Activated naive CD8-positive, alpha-beta T cell treated with anti-CD3 and anti-CD28 coated beads, Interleukin-2, amount 50 U/mL, for 16 hours (primary cell): ENCODE results near the gene ME3.
"Not testable (repeated sequence)": the region's sequence is repeated elsewhere in the genome, so short reads cannot be mapped to it uniquely, and the experiment has no call there.

Source experiments
- DNase-seq: peaks from one replicate; pipeline ENCODE4 v3.0.0-alpha.2; 2020; ENCODE audit warnings: low read depth, low spot score

Gene ME3

DNA sequence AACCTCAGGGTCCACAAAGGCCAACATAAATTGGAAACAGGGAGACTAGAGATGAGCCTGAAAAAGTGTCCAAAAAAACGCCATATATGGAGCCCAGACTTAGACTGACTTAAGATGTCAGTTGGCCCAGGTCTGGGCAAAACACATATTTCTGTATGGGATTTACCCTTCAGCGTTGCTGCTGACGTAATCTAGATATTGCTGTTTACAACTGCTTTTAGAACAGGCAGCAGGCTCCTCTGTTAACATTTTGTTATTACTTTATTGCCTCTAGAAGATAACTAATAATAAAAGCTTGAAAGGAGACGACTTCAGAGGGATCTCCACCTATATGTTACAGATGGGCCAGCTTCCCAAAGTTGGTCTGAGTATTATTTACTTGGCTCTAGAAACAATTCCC, 8.7 kb downstream of the ME3 start:
- DNase-seq: no peak

DNA sequence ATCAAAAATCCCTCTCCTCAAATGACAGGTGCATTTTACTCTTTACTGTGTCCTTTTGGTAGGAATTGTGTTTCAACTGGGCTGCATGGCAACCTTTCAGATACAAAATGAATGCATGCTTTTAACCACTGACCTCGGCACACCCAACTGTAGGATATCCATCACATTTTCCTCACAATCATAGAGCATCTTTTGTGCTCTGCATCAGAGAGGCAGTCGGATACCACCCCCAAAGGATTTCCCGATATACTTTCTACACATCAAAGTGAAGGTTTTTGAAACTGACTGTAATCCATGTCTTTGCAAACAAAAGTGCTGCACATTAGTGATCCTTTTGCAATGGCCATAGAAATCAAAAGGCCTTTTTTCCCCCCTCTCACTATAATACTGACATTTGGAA, 9.1 kb downstream of the ME3 start:
- no peak for DNase-seq

DNA sequence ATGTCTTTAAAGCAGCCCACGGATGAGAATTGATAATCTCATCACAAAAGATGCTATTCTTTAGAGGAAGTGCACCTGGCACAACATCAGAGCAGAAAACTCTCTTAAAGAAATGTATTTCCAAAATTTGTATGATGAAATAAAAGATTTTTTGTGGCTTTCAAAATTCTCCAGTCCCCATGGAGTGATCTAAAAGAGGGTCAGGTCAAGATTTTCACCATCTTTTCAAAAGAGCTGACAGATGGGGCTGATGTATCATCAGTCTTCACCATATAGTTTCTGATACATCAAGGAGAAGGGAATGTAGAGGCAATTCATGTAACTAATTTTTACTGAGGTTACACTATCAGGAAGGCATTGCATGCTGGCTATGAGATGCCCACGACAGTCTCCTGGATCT, 11.7 kb downstream of the ME3 start:
- DNase-seq: no peak

DNA sequence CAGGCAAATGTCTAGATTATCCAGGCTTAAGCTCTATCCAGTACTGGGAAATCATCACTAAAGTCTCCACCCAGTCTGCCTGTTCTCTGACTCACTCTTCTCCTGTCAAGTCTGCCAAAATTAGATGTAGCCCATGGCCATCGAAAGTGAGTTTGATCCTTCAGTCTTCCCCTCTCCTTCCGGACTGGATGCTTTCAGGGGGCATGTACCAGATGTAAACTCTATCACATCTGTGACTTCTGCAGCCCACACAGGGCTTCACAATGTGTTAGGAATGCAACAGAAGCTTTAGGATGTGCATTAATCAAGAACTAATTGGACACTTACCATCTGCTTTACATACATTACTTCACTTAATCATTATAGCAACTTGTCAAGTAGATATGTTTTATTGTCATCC, 12.3 kb downstream of the ME3 start:
- DNase-seq: no peak

DNA sequence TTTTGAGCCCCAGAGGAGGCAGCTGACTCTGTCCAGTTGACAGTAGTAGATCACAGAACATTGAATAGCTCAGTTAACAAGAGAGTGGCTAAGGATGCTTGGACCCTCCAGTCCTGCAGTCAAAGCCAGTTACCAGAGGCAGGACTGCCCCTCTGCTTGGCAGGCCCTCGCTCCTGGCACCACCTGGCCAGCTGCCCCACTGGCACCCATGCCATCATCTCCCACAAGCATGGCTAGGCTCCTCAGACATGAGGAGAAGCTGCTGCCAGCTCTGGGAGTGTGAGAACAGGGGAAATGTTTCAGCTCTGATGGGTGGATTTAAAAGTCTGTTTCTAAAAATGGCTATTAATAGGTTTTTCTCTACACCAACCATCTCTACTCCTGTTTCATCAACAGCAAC, 13.9 kb downstream of the ME3 start:
- DNase-seq: no peak

DNA sequence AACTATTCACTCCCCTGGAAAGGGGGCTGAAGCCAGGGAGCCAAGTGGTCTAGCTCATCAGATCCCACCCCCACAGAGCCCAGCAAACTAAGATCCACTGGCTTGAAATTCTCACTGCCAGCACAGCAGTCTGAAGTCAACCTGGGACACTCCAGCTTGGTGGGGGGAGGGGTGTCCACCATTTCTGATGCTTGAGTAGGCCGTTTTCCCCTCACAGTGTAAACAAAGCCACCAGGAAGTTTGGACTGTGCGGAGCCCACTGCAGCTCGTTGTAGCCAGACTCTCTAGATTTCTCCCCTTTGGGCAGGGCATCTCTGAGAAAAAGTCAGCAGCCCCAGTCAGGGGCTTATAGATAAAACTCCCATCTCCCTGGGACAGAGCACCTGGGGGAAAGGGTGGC, 27.2 kb downstream of the ME3 start:
- DNase-seq: not testable (repeated sequence)

DNA sequence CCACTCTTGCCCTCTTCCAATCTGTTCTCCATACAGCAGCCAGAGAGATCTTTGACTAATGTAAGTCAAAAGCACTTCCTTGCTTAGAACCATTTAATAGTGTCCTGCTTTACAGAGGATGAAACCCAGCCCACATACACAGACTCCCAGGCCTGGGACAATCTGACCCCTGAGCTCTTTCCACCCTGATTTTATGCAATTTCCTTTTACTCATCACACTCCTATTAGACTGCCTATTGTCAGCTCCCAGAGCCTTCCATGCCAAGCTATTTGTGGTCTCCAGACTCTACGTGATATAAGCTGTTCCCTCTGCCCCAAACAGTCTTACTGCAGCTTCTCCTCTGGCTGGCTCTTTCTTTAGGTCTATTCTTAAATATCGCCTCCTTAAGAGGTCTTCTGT, 28.1 kb downstream of the ME3 start:
- no peak for DNase-seq

DNA sequence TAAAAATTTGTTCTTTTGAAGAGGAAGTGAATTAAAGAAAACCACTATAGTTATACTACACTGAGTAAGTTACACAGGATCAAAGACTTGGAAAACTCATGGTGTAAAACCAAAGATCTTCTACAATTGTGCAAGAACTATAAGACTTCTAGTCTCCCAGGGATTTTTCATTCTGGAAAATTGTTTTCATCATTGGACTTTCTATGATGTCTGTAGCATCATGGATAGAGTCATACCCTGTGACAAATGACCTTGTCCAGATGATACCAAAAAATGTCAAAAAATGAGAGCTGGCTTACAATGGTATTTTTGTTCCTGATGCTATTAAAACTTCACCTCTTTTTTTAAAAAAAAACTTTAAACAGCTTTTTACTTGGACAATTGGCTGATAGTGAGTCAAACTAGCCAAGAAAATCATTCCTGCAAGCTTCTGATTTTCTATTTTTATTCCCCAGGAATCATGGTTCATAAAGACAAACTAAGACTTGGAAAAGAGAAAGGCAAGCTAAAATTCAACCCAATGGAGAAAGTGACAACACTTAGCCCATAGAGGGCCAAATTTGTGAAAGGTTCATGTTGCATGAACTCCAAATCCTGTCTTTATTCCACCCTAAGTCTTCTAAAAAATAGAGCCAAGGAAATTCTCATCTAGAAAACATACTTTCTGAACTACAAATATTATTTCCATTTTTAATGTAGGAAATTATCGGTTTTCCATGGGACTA, 30.7 kb downstream of the ME3 start:
- no peak for DNase-seq

DNA sequence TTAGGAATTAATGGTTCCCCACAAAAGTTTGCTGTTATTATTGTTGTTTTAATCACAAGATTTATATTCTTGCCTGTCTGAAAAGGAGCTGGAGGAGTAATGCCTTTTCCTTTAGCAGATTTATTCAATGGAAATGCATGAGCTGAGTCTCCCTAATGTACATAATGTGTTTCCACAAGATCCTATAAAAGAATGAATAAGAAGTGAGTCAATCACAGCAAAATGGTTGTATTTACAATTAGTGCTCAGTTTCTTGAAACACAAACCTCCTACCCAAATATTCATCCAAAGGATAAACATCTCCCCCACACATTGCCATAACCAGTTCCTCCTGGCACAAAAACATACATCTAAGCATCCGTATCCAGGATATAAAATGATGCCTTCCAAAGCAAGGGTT, 33.3 kb downstream of the ME3 start:
- no peak for DNase-seq

DNA sequence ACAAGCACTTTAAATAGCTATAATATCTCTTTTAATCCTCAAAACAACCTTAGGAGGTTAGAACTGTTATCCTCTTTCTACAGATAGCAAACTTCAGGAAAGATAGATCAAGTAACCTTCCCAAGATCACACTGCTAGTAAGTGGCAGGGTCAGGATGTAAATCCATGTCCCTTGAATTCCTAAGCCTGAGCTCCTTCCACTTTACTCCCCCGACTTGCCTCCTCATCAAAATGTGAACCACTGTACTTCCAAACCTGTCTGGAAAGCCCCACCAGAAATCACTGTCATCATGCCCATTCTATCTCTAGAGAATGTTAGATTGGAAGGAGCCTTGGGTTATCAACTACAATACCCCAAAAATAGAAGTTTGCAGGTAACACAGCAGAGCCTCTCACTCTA, 33.7 kb downstream of the ME3 start:
- no peak for DNase-seq

DNA sequence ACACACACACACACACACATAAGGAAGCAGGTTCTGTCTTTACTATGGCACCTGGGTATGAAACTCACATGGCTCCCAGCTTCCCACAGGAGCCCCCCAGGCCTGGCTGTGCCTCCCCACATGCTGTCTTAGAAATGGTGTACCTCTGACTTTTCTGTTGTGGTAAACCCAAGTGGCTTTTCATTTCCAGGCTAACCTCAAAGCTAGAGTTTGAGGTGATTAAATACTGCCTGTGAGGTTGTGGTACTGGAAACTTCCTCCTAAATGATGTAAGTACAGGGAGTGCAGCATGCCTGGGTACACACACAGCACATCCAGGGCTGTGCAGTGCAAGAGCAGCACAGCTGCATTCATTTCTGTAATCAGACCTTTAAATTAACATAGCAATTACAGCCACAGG, 34.4 kb downstream of the ME3 start:
- DNase-seq: no peak

DNA sequence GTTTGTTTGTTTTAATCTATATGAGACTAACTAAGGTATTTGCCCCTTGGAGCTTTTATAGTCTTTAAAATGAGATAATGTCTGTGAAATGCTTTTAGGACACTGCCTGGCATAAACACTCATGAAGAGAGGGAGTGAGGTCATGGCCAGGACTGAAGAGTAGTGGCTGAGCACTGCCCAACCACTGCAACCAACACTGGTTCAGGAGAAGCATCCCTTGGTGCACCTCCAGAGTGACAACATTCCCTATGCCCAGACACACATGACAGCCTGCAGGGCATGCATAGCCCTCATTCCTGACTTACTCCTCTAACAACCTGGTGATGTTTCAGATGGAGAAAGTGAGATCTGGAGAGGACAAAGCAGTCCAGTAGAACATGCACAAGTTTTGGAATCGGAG, 36.1 kb downstream of the ME3 start:
- DNase-seq: no peak

DNA sequence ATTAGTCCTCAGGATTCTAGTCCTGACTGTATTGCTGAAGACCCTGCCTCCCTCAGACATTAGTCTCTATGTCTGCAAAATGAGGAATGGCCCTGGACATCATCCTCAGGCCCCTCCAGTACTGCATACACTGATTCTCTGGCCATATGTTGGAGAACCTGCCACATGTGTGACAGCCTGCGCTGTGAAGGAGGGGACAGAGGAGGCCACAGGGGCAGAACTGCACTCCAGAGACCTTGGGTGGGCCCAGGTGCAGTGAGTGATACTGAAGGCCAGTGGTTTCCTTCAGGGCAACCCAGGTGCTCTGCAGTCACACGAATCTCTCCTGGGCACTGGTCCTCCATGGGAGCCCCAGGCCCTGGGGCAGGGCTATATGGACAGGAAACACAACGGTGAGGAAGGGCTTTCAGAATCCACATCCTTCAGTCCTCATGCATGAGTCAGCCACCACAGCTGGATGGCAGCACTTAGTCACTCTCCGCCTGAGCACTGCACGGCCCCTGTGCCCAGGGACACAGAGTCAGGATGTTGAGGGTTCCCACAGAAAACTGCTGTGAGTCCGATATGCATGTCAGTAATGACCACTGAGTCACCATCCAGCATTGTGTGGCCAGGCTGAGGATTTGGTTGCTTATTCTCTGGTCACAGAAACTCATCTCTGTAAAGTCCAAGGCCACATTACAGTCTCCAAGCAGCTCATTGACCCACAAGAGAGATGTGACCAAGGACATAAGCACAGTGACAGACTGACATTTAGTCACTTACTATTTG, 39.7 kb downstream of the ME3 start:
- no peak for DNase-seq

DNA sequence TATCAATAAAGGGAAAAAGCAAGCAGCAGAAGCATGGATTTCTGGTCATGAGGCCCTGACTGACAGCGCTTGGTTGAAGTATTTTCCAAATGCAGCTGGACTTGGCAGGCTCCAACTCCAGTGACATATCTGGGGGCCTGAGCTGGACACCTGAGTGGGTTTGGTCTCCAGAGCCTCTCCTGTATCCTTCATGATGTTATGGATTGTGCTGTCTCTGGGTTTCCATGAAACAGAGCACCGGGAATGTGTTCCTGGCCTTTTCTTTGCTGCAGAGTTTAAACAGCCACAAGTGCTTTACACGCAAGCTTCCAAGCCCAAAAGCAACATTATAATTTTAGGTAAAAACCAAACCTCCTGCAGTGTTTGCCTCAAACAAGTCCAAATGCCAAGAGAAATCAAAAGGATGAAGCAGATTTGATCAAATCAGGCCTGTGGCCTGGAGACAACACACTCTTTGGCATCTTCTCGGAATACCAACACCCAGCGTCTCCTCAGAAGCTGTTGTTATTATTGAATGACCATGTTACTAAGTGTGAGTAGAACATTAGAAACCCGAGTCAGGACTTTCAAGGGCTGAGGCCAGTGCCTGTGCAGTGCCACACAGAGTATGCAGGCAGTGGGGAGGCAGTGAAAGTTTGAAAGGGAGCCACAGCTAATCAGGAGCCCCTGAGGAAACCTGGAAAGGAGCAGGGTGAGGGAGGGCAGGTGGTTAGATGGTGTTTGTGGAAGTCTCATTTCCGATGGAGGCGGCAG, 42.0 kb downstream of the ME3 start:
- DNase-seq: no peak

DNA sequence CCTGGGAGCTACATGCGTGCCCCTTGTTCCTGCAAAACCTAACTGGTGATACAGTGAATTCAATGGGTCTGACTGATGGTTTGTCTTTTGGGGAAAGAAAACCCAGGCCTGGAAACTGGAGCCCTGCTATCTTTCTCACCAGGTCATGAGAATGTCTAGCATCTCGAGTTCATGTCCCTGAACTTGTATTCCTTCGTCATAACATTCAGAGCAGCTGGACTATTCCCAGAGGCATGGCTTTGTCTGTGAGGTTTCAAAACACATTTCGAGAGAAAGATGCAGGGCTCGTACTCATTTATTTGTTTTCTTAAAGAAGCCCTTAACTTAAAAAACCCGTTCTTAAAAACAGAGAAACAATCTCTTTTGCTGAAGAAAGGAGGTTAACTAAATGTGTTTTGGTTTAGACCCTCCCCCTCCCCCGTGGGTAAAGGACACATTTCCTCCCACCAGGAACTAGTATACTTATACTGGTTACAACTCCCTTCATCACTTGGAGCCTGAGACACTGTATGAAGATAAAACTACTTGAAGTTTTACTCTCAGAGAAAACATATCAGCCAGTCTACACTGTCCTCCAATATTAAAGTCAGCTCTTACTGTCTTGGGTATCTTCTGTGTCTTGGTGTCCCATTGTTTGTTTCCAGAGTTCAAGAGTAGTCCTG, 43.2 kb downstream of the ME3 start:
- DNase-seq: no peak

DNA sequence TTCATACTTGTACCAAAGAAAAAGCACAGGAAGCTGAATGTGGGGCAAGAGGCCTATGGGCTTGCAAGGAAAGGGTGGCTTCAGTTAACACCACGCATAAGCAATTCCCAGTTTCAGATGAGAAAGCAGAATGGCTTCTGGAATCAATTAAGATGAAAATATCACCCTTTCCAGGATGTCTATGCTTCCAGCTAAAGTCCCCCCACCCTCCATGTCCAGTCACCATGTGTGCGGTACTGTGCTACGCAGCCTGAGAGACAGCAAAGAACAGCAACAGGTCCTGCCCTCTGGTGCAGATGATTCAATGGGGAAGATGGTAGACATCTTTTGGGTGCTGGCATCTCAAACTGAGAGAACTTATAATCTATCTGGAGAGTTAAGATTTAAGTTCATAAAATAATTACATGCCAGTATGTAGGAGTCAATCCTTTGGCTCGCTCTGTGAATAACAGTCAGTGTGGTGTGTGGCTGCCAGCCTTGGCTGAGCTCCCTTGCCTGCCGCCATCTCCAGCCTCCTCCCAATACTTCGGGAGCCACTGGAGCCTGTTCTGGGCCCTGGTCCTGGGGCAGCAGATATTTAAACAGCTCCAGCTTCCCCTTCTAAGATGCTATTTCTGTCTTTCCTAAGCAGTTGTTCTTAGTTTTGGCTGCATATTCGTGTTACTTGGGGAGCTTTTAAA, 44.5 kb downstream of the ME3 start:
- no peak for DNase-seq

DNA sequence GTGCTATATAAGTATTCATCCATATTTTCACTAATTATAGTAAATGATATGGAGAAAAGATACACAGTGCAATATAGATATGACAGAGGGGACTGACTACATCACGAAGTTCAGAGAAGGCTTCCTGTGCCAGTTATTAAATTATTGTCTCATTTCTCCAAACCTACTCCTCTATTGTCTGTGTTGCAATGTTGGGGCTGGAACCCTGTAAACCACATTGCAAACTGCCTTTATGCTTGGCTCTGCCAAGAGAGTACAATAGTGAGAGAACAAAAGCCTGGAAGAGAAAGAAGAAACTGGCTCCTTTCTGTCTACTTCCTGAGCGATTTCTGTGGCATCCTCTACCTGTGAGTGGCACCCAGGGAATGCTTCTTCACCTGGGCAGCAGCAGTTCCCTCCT, 46.4 kb downstream of the ME3 start:
- no peak for DNase-seq

DNA sequence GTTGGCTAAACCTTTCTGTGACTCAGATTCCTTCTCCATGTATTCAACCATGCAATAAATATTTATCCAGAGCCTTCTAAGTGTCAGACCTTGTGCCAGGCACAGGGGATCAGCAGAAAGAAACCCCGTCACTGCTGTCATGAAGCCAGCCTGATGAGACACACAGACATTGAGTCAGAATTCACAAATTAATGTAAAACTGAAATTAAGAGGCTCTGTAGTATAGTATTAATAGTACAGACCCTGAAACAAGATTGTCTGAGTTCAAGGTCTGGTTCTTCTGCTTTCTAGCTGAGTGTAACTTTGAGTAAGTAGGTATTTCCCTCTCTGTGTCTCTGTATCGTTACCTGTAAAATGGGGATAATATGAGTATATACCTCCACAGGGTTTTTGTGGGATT, 46.9 kb downstream of the ME3 start:
- DNase-seq: no peak

DNA sequence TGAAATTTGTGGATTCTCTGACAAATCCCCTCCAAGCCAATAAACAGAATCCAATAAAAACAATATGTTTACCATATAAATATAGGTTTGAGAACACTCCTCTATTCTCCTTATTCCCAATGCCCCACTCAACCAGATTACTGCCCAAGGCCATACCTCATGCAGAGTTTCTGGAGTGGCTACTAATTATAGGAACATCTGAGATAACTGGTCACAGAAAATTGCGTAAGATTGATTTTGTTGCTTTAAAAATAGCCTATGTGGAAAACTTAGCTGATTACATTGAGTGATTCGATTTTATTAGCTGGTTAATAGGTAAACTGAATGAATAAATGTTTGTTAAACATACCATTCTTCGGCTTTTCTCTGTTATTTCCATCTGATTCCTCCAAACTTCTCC, 48.0 kb downstream of the ME3 start:
- DNase-seq: no peak

DNA sequence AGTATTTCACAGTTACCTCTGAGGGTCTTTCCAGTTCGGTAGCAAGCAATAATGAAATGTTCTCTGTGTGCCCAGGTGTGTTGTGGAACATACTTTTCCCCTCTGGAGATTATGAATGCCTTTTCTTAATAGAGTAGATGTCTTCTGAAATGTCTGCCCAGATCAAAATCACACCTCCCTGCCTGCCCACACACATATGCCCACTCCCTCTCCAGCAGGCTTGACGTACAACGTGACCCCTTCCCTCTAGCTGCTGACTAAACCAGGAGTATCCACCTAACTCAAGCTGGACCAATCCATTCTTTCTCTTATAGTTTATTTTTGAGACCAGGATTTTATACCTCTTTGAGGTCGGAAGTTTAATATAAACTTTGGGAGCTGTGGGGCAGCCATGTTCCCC, 48.7 kb downstream of the ME3 start:
- no peak for DNase-seq

DNA sequence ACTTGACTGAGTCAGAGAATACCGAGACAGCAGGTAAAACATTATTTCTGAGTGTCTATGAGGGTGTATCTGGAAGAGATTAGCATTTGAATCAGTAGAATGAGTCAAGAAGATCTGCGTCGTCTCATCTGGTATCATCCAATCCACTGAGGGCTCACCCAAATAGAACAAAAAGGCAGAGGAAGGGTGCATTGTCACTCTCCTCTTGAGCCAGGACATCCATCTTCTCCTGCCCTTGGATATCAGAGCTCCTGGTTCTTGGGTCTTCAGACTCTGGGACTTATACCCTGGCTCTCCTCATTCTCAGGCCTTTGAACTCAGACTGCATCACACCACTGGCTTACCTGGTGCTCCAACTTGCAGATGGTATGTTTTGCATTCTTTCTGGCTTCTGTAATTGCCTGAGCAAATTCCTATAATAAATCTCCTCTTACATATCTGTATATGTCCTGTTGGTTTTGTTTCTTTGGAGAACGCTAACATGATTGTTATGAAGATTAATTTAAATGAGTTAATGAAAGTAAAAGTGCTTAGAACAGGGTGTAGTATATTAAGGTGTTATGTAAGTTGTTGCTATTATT, 49.3 kb downstream of the ME3 start:
- DNase-seq: no peak
